Liver (tissue), 9 donors: ENCODE measurements around the gene FOXR2. TPM values are rescaled to one million over a fixed set of nuclear protein-coding genes. Genes with fewer than 3 reads are reported as not detected.

Experiments
- DNase-seq: peaks from one replicate; pipeline ENCODE4 v3.0.0-alpha.2; 2017; ENCODE audit warnings: low spot score
- H3K27ac ChIP-seq, 2 donors: one replicate each; pipeline ENCODE4 v1.7.0; 2013; ENCODE audit warnings: inconsistent platforms in 2 of 2, low read length in 2 of 2, control low read depth in 1 of 2, low read depth in 1 of 2, mild to moderate bottlenecking in 1 of 2
- H3K27me3 ChIP-seq, 4 donors: one replicate each; pipeline versions ENCODE4 v1.6.1 to v1.7.0; 2013; ENCODE audit warnings: low read length in 3 of 4, inconsistent platforms in 1 of 4, mild to moderate bottlenecking in 1 of 4, moderate library complexity in 1 of 4; ENCODE audit not compliant: control insufficient read depth in 4 of 4, insufficient read depth in 4 of 4
- H3K36me3 ChIP-seq, 4 donors: one replicate each; pipeline versions ENCODE4 v1.6.1 to v1.7.0; 2013; ENCODE audit warnings: low read length in 3 of 4, mild to moderate bottlenecking in 3 of 4, low read depth in 1 of 4, moderate library complexity in 1 of 4; ENCODE audit not compliant: control insufficient read depth in 4 of 4, insufficient read depth in 3 of 4
- H3K4me1 ChIP-seq, 4 donors: one replicate each; pipeline versions ENCODE4 v1.6.1 to v1.7.0; 2013; ENCODE audit warnings: low read length in 3 of 4, mild to moderate bottlenecking in 3 of 4, moderate library complexity in 1 of 4; ENCODE audit not compliant: control insufficient read depth in 4 of 4, insufficient read depth in 4 of 4
- H3K4me3 ChIP-seq, 3 donors: one replicate each; pipeline versions ENCODE4 v1.6.1 to v1.7.0; 2013; ENCODE audit warnings: low read length in 3 of 3, control low read depth in 1 of 3, low read depth in 1 of 3, mild to moderate bottlenecking in 1 of 3
- H3K9ac ChIP-seq, 2 donors: one replicate each; pipeline ENCODE4 v1.7.0; 2013; ENCODE audit warnings: low read length in 2 of 2, mild to moderate bottlenecking in 2 of 2, moderate library complexity in 2 of 2, control low read depth in 1 of 2, low read depth in 1 of 2
- H3K9me3 ChIP-seq, 4 donors: one replicate each; pipeline versions ENCODE4 v1.6.1 to v1.7.0; 2013; ENCODE audit warnings: low read length in 3 of 4; ENCODE audit not compliant: control insufficient read depth in 4 of 4
- EGR1 ChIP-seq, 2 donors: IDR thresholded peaks; 2 replicates each; pipeline ENCODE4 v1.6.1; 2016 to 2018; ENCODE audit warnings: antibody characterized with exemption in 2 of 2, low read depth in 2 of 2
- GABPA ChIP-seq, 2 donors: IDR thresholded peaks in 1 of 2; conservative IDR thresholded peaks in 1 of 2; 2 replicates each; pipeline ENCODE4 v1.6.1; 2016; ENCODE audit warnings: antibody characterized with exemption in 2 of 2, mild to moderate bottlenecking in 1 of 2, moderate library complexity in 1 of 2
- HNF4A ChIP-seq, 2 donors: conservative IDR thresholded peaks; 2 replicates each; pipeline ENCODE4 v1.6.1; 2016; ENCODE audit warnings: antibody characterized with exemption in 2 of 2, mild to moderate bottlenecking in 2 of 2
- JUND ChIP-seq, 2 donors: IDR thresholded peaks; 2 replicates each; pipeline ENCODE4 v1.6.1; 2016; ENCODE audit warnings: antibody characterized with exemption in 2 of 2
- NR2F2 ChIP-seq: IDR thresholded peaks from 2 replicates; pipeline ENCODE4 v1.6.1; 2016; ENCODE audit warnings: antibody characterized with exemption
- RAD21 ChIP-seq, 2 donors: IDR thresholded peaks; 2 replicates each; pipeline ENCODE4 v1.6.1; 2016; ENCODE audit warnings: antibody characterized with exemption in 2 of 2, mild to moderate bottlenecking in 2 of 2
- RXRA ChIP-seq, 2 donors: IDR thresholded peaks; 2 replicates each; pipeline ENCODE4 v1.6.1; 2017 to 2018; ENCODE audit warnings: antibody characterized with exemption in 2 of 2, mild to moderate bottlenecking in 1 of 2
- SP1 ChIP-seq: IDR thresholded peaks from 2 replicates; pipeline ENCODE4 v1.6.1; 2018; ENCODE audit warnings: antibody characterized with exemption, mild to moderate bottlenecking
- TAF1 ChIP-seq: conservative IDR thresholded peaks from 2 replicates; pipeline ENCODE4 v1.6.1; 2016; ENCODE audit warnings: antibody characterized with exemption, mild to moderate bottlenecking
- YY1 ChIP-seq: IDR thresholded peaks from 2 replicates; pipeline ENCODE4 v1.6.1; 2016; ENCODE audit warnings: antibody characterized with exemption, mild to moderate bottlenecking
- WGBS: extraction: QIAGEN DNeasy Blood & Tissue Kit; methylation state at CpG from one replicate; pipeline ENCODE4 v1.1.7; 2013; 5-methylcytosine and 5-hydroxymethylcytosine counted together
- polyA plus RNA-seq, 2 donors: library from polyadenylated mRNA; stranded (reverse) in 1 of 2; unstranded in 1 of 2; fragments of 200-250 nt in 1 of 2; fragments of >200 nt in 1 of 2; fragmentation: Nextera tagmentation in 1 of 2; extraction: Ambion mirVana in 1 of 2; gene quantifications; one replicate each; pipeline versions ENCODE4 v1.2.1 to v1.2.3, GENCODE V29; 2013 to 2015
- total RNA-seq, 2 donors: library from RNA; depleted of rRNA; stranded (reverse); fragments of >200 nt; gene quantifications; one replicate each; pipeline ENCODE4 v1.2.3, GENCODE V29; 2014
- TF ChIP-seq, protein P1 (sequence below): IDR thresholded peaks from 2 replicates; pipeline ENCODE4 v1.6.1; 2016; ENCODE audit warnings: antibody characterized with exemption
- TF ChIP-seq, protein P2 (sequence below): fragments of 150-350 bp; IDR thresholded peaks from 2 replicates; pipeline ENCODE4 v1.5.1; 2017; ENCODE audit warnings: improper control_type of control experiment, low read depth, low read length; ENCODE audit not compliant: missing input control
- TF ChIP-seq, protein P3 (sequence below): IDR thresholded peaks from 2 replicates; pipeline ENCODE4 v1.6.1; 2016; ENCODE audit warnings: antibody characterized with exemption
- donor health status: healthy.
- donor health status: healthy.
- donor health status: healthy.
- donor health status: healthy.
- donor health status: healthy.

FOXR2 gene
- total and polyA plus RNA-seq, 4 donors = not detected

DNA sequence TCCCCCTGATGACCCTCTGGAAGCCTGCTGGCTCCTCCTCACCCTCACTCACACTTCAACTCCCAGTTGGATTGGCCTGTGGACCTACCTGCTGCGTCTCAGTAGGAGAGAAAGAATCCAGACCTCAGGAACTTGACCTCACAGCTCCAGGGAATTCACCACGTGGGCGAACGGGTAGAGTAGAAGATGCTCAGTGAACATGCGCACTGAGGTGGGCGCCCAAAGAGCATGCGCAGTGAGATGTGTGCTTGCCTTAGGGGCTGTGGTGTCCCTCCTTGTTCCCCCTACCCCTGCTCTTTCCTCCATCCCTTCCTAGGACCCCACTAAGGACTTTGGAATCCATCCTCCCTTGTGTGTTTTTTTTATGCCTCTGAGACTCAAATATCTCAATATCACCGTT lies 12.9 kb downstream of the FOXR2 start:
- Histone ChIP-seq H3K9ac (no peak overlapping the region), H3K27me3 (no peaks in the 10 kb centered on the region), H3K36me3 (no peaks in the 10 kb centered on the region), H3K4me1 (no peaks in the 10 kb centered on the region), H3K4me3 (no peak overlapping the region), H3K9me3 (no peaks in the 10 kb centered on the region), H3K27ac (no peak overlapping the region)
- no peak for DNase-seq
- no peak for TF ChIP-seq RXRA (IDR thresholded peaks at IDR 0.05)
- no peak for TF ChIP-seq HNF4A (conservative IDR thresholded peaks at IDR 0.05)
- TF ChIP-seq, protein P1, sequence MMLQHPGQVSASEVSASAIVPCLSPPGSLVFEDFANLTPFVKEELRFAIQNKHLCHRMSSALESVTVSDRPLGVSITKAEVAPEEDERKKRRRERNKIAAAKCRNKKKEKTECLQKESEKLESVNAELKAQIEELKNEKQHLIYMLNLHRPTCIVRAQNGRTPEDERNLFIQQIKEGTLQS = no peak
- no peak for TF ChIP-seq YY1
- TF ChIP-seq JUND (IDR thresholded peaks at IDR 0.05) = no peak
- TF ChIP-seq, protein P2, sequence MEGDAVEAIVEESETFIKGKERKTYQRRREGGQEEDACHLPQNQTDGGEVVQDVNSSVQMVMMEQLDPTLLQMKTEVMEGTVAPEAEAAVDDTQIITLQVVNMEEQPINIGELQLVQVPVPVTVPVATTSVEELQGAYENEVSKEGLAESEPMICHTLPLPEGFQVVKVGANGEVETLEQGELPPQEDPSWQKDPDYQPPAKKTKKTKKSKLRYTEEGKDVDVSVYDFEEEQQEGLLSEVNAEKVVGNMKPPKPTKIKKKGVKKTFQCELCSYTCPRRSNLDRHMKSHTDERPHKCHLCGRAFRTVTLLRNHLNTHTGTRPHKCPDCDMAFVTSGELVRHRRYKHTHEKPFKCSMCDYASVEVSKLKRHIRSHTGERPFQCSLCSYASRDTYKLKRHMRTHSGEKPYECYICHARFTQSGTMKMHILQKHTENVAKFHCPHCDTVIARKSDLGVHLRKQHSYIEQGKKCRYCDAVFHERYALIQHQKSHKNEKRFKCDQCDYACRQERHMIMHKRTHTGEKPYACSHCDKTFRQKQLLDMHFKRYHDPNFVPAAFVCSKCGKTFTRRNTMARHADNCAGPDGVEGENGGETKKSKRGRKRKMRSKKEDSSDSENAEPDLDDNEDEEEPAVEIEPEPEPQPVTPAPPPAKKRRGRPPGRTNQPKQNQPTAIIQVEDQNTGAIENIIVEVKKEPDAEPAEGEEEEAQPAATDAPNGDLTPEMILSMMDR = no peak
- no peak for TF ChIP-seq EGR1 (IDR thresholded peaks at IDR 0.05; ENCODE audit: low read depth in 2 of 2)
- no peak for TF ChIP-seq TAF1
- TF ChIP-seq SP1 = no peak
- no peak for TF ChIP-seq NR2F2
- TF ChIP-seq GABPA (IDR thresholded peaks at IDR 0.05 in 1 of 2, conservative IDR thresholded peaks at IDR 0.05 in 1 of 2) = no peak
- TF ChIP-seq RAD21 (IDR thresholded peaks at IDR 0.05) = no peak
- WGBS = 81% methylated on average over 8 of the region's 8 CpGs

DNA sequence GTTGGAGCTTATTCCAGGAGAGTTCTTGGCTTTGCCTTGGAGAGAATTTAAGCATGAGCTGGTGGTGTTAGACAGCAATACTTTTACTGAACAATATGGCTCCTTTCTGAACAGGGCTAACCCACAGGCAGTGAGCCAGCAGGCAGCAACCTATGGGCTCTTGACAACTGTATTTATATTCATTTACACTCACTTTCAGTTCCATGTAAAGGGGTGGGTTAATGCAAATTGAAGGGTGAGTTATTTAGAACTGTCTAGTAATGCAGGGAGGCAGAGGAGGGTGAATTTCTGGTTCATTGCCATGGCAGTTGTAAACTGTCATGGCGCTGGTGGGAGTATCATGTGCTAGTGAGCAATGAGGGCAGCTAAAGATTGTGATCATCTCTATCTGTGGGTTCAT lies 15.7 kb downstream of the FOXR2 start:
- no peaks in the 10 kb centered on the region for H3K27me3 ChIP-seq
- H3K4me1 ChIP-seq = no peaks in the 10 kb centered on the region
- H3K36me3 ChIP-seq = no peaks in the 10 kb centered on the region
- WGBS = 68% methylated on average over 1 of the region's 1 CpG
- H3K27ac ChIP-seq = no peak overlapping the region
- DNase-seq = no peak
- no peaks in the 10 kb centered on the region for H3K9me3 ChIP-seq
- no peak for TF ChIP-seq JUND (IDR thresholded peaks at IDR 0.05)
- no peak overlapping the region for H3K9ac ChIP-seq
- no peak overlapping the region for H3K4me3 ChIP-seq

DNA sequence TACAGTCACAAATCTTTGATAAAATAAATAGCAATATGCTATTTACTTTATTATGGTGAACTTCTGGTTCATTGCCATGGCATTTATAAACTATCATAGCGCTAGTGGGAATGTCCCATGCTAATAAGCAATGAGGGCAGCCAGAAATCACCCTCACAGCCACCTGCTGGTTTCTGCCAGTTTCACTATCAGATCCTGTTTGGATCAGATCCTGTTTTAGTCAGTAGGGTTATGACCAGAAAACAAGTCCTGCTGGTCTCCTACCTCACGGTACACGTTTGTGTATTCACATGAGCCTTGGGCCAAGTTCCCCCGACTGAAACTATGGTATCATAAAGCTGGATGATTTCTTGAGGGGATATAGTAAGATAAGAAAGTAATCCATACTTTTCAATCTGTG lies 17.7 kb downstream of the FOXR2 start:
- Histone ChIP-seq H3K4me1 (no peaks in the 10 kb centered on the region), H3K4me3 (no peak overlapping the region), H3K27ac (no peak overlapping the region), H3K9ac (no peak overlapping the region), H3K9me3 (no peaks in the 10 kb centered on the region), H3K36me3 (no peaks in the 10 kb centered on the region), H3K27me3 (peaks cover 0 to 1% (median 0%) of the 10 kb centered on the region in 4 donors)
- no peak for DNase-seq
- TF ChIP-seq EGR1 (IDR thresholded peaks at IDR 0.05; ENCODE audit: low read depth in 2 of 2) (no peak), HNF4A (conservative IDR thresholded peaks at IDR 0.05) (no peak), YY1 (no peak), RAD21 (IDR thresholded peaks at IDR 0.05) (no peak), TAF1 (no peak), JUND (IDR thresholded peaks at IDR 0.05) (no peak), RXRA (IDR thresholded peaks at IDR 0.05) (no peak)
- TF ChIP-seq, protein P1 = no peak
- TF ChIP-seq, protein P3, sequence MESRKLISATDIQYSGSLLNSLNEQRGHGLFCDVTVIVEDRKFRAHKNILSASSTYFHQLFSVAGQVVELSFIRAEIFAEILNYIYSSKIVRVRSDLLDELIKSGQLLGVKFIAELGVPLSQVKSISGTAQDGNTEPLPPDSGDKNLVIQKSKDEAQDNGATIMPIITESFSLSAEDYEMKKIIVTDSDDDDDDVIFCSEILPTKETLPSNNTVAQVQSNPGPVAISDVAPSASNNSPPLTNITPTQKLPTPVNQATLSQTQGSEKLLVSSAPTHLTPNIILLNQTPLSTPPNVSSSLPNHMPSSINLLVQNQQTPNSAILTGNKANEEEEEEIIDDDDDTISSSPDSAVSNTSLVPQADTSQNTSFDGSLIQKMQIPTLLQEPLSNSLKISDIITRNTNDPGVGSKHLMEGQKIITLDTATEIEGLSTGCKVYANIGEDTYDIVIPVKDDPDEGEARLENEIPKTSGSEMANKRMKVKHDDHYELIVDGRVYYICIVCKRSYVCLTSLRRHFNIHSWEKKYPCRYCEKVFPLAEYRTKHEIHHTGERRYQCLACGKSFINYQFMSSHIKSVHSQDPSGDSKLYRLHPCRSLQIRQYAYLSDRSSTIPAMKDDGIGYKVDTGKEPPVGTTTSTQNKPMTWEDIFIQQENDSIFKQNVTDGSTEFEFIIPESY = no peak
- WGBS = 31% methylated on average over 4 of the region's 4 CpGs
